ENCODE measurements around the gene OCIAD2.

Gene OCIAD2

DNA sequence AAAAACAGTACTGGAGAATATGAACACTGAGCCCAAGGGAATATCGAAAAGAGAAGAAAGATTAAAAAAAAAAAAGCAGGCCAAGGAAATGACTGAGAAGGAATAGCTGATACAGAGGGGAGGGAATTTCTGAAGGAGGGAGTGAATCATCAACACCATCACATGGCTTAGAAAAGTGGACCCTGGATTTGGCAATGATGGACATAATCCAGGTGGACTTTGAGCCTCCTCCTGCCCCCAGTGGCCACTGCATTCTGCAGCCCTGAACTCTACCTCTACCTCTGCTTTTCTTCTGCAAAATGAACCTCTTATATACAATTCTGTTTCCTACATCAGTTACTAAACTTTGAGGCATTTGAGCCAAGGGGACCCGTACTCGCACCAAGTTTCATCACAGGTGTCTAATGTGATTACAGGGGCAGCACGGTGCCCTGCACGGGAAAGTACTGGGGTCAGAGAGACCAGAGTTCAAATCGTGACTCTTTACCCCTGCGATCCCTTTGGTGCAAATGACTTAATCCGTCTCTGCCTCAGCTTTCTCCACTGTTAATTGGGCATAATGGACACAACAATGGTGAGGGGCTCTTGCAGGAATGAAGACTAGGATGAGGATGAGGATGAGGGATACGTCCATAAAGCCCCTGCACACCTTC, 1.1 kb downstream of the OCIAD2 start:
- H3K27ac ChIP-seq, result peak overlapping the region; percentile 80; the same call in 1 of the 2 replicates

GRCh38 chr4:48904541-48905142, 1.9 kb downstream of the OCIAD2 start:
- no peak for TF ChIP-seq CTCF (conservative IDR thresholded peaks at IDR 0.05)
- H3K27ac ChIP-seq, result no peak overlapping the region

More for the DNA sequence above, 1.1 kb downstream of the OCIAD2 start:
- peak; percentile 46 for TF ChIP-seq CTCF (conservative IDR thresholded peaks at IDR 0.05)

- no peak overlapping the region for H3K27ac ChIP-seq
- no peak for TF ChIP-seq CTCF (conservative IDR thresholded peaks at IDR 0.05)
Observed at GRCh38 chr4:48904101-48904500, 2.5 kb downstream of the OCIAD2 start.

GRCh38 chr4:48902266-48902665, 4.3 kb downstream of the OCIAD2 start:
- TF ChIP-seq CTCF (conservative IDR thresholded peaks at IDR 0.05), result no peak
- H3K27ac ChIP-seq, result no peak overlapping the region

DNA sequence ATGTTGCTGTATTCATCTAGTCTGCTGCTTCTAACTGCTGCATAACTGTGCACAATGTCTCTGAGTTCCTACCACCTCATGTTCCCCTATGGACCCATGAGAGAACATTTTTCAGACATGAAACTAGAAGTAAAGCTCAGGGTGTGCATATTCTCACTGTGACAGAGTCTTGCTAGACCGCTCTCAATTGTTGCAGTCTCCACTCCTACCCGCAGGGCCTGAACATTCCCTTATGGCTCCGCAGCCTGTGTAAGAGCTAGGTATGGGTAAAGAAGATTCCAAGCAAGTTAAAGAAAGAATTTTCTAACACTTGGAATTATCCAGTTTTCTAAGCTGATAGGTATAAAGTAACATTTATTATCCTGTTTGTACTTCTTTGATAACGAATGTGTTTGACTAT, 5.4 kb downstream of the OCIAD2 start:
- TF ChIP-seq CTCF (conservative IDR thresholded peaks at IDR 0.05), result no peak
- H3K27ac ChIP-seq, result no peak overlapping the region

GRCh38 chr4:48899950-48900349, 6.6 kb downstream of the OCIAD2 start:
- TF ChIP-seq CTCF (conservative IDR thresholded peaks at IDR 0.05), result no peak
- H3K27ac ChIP-seq, result no peak overlapping the region

GRCh38 chr4:48899432-48899749, 7.2 kb downstream of the OCIAD2 start:
- TF ChIP-seq CTCF (conservative IDR thresholded peaks at IDR 0.05), result no peak
- no peak overlapping the region for H3K27ac ChIP-seq

All from VCaP (cell line).